GM18505 (cell line): ENCODE results near the gene MACROD2.

ENCODE experiments used
- ATAC-seq: cut with Tn5 transposase; IDR thresholded peaks from one replicate; pipeline ENCODE4 v1.9.1; 2021; ENCODE audit not compliant: unreplicated experiment
- POLR2A ChIP-seq: IDR thresholded peaks from 4 replicates; pipeline ENCODE4 v1.6.1; 2011; ENCODE audit warnings: borderline replicate concordance; ENCODE audit not compliant: insufficient read depth, insufficient read length; ENCODE audit errors: extremely low read depth

The MACROD2 gene

GRCh38 chr20:15674253-15675060 is 1679.1 kb downstream of the MACROD2 start:
- ATAC-seq = no peak
- TF ChIP-seq POLR2A = no peak

- ATAC-seq = no peak
- TF ChIP-seq POLR2A = no peak
These were observed 1679.8 kb downstream of the MACROD2 start for GRCh38 chr20:15675061-15675514.

- TF ChIP-seq POLR2A = no peak
- no peak for ATAC-seq
These were observed 1680.6 kb downstream of the MACROD2 start for GRCh38 chr20:15675813-15676484.

- ATAC-seq = no peak
- no peak for TF ChIP-seq POLR2A
These were observed 1681.5 kb downstream of the MACROD2 start for GRCh38 chr20:15676815-15677214.

GRCh38 chr20:15682690-15683089 is 1687.4 kb downstream of the MACROD2 start:
- ATAC-seq = no peak
- TF ChIP-seq POLR2A = no peak

- no peak for ATAC-seq
- no peak for TF ChIP-seq POLR2A
These were observed 1697.3 kb downstream of the MACROD2 start for GRCh38 chr20:15692570-15692969.

GRCh38 chr20:15699431-15700146 is 1704.3 kb downstream of the MACROD2 start:
- ATAC-seq = no peak
- no peak for TF ChIP-seq POLR2A

- ATAC-seq = no peak
- TF ChIP-seq POLR2A = no peak
These were observed 1704.9 kb downstream of the MACROD2 start for GRCh38 chr20:15700147-15700765.

- no peak for ATAC-seq
These were observed 1706.8 kb downstream of the MACROD2 start for GRCh38 chr20:15702161-15702560.

GRCh38 chr20:15703171-15703911 is 1708.0 kb downstream of the MACROD2 start:
- no peak for ATAC-seq
- no peak for TF ChIP-seq POLR2A

More at GRCh38 chr20:15702161-15702560, 1706.8 kb downstream of the MACROD2 start:
- no peak for TF ChIP-seq POLR2A

- ATAC-seq = no peak
- no peak for TF ChIP-seq POLR2A
These were observed 1710.7 kb downstream of the MACROD2 start for GRCh38 chr20:15705975-15706374.

- no peak for ATAC-seq
- no peak for TF ChIP-seq POLR2A
These were observed 1711.4 kb downstream of the MACROD2 start for GRCh38 chr20:15706719-15707118.
